IMR-90 (cell line): Measurements from ENCODE around the gene MSI2. TPM values are rescaled to one million over a fixed set of nuclear protein-coding genes. Genes with fewer than 3 reads are reported as not detected.

Source experiments
- ATAC-seq: fragments of 200-7000 bp; cut with Tn5 transposase; 2 replicates; pipeline ENCODE4 v1.9.1; 2020; ENCODE audit warnings: low read depth, mild to moderate bottlenecking, moderate library complexity
- BruUV-seq: library from RNA; stranded (reverse); fragments of 400-500 nt; replicated peaks from 2 replicates; lab custom pipeline; 2021; lab: Mats Ljungman, UMichigan
- CTCF ChIA-PET: fragments of 300-600 bp; formaldehyde crosslinking; extraction: SDS; loops from one replicate; lab custom pipeline; 2021; ENCODE audit warnings: antibody characterized with exemption; lab: Yijun Ruan, JAX
- POLR2A ChIA-PET: fragments of 300-600 bp; sonication (Branson Sonifier 250); formaldehyde crosslinking; loops from one replicate; lab custom pipeline; 2022; ENCODE audit warnings: antibody characterized with exemption; ENCODE audit not compliant: unreplicated experiment; lab: Charles Lee
- DNase-seq: peaks from one replicate; pipeline ENCODE4 v3.0.0; 2013
- H2AFZ ChIP-seq: replicated peaks from 2 replicates; pipeline ENCODE3; 2013; ENCODE audit warnings: low read length, mild to moderate bottlenecking; ENCODE audit not compliant: poor library complexity
- H2AK5ac ChIP-seq: 2 replicates; pipeline ENCODE4 v1.6.1; 2013; ENCODE audit warnings: low read depth, low read length, inconsistent platforms
- H2AK9ac ChIP-seq: replicated peaks from 2 replicates; pipeline ENCODE3; 2013; ENCODE audit warnings: mild to moderate bottlenecking, low read depth, low read length, moderate library complexity; ENCODE audit not compliant: poor library complexity
- H2BK120ac ChIP-seq: 2 replicates; pipeline ENCODE4 v1.6.1; 2013; ENCODE audit warnings: low read depth, low read length, inconsistent platforms
- H2BK15ac ChIP-seq: 3 replicates; pipeline ENCODE4 v1.6.1; 2013; ENCODE audit warnings: low read depth, low read length, inconsistent platforms
- H2BK20ac ChIP-seq: 2 replicates; pipeline ENCODE4 v1.6.1; 2013; ENCODE audit warnings: low read depth, mild to moderate bottlenecking, inconsistent platforms, low read length, moderate library complexity
- H2BK5ac ChIP-seq: 2 replicates; pipeline ENCODE4 v1.6.1; 2013; ENCODE audit warnings: mild to moderate bottlenecking, low read depth, low read length, inconsistent platforms; ENCODE audit not compliant: poor library complexity, severe bottlenecking
- H3K14ac ChIP-seq: replicated peaks from 2 replicates; pipeline ENCODE4 v1.6.1; 2013; ENCODE audit warnings: low read depth, low read length, inconsistent platforms
- H3K18ac ChIP-seq: 2 replicates; pipeline ENCODE4 v1.6.1; 2013; ENCODE audit warnings: low read depth, low read length, control low read depth
- H3K23ac ChIP-seq: 2 replicates; pipeline ENCODE4 v1.6.1; 2013; ENCODE audit warnings: low read depth, low read length, inconsistent platforms
- H3K27ac ChIP-seq: 2 replicates; pipeline ENCODE4 v1.5.1; 2013; ENCODE audit warnings: mild to moderate bottlenecking, control low read depth, low read length; ENCODE audit not compliant: insufficient read depth
- H3K27me3 ChIP-seq: 2 replicates; pipeline ENCODE4 v1.6.1; 2013; ENCODE audit warnings: low read length; ENCODE audit not compliant: control insufficient read depth, insufficient read depth
- H3K36me3 ChIP-seq: 2 replicates; pipeline ENCODE4 v1.6.1; 2013; ENCODE audit warnings: low read length, mixed read lengths; ENCODE audit not compliant: control insufficient read depth, insufficient read depth
- H3K4ac ChIP-seq: 2 replicates; pipeline ENCODE4 v1.6.1; 2013; ENCODE audit warnings: low read depth, low read length, inconsistent platforms
- H3K4me1 ChIP-seq: 2 replicates; pipeline ENCODE4 v1.6.1; 2013; ENCODE audit warnings: low read length, mixed read lengths; ENCODE audit not compliant: control insufficient read depth, insufficient read depth
- H3K4me2 ChIP-seq: 2 replicates; pipeline ENCODE4 v1.6.1; 2013; ENCODE audit warnings: low read depth, mild to moderate bottlenecking, control low read depth, low read length, moderate library complexity
- H3K4me3 ChIP-seq: 2 replicates; pipeline ENCODE4 v1.5.1; 2013; ENCODE audit warnings: low read depth, mild to moderate bottlenecking, control low read depth, low read length, moderate library complexity; ENCODE audit not compliant: insufficient read depth
- H3K56ac ChIP-seq: 2 replicates; pipeline ENCODE4 v1.6.1; 2013; ENCODE audit warnings: low read length, inconsistent platforms; ENCODE audit not compliant: insufficient read depth; ENCODE audit errors: extremely low read depth
- H3K79me1 ChIP-seq, 2 experiments: 2 replicates each; pipeline ENCODE4 v1.6.1; 2013; ENCODE audit warnings: low read length in 2 of 2, inconsistent platforms in 1 of 2, low read depth in 1 of 2
- H3K9ac ChIP-seq: 2 replicates; pipeline ENCODE4 v1.6.1; 2013; ENCODE audit warnings: low read depth, low read length, control low read depth
- H3K9me1 ChIP-seq: 2 replicates; pipeline ENCODE4 v1.6.1; 2013; ENCODE audit warnings: low read length, inconsistent platforms; ENCODE audit not compliant: insufficient read depth
- H3K9me3 ChIP-seq: 2 replicates; pipeline ENCODE4 v1.6.1; 2013; ENCODE audit warnings: low read length; ENCODE audit not compliant: control insufficient read depth, insufficient read depth
- H4K20me1 ChIP-seq: 2 replicates; pipeline ENCODE4 v1.6.1; 2013; ENCODE audit warnings: low read length, inconsistent platforms; ENCODE audit not compliant: insufficient read depth
- H4K5ac ChIP-seq: 2 replicates; pipeline ENCODE4 v1.6.1; 2013; ENCODE audit warnings: mild to moderate bottlenecking, low read depth, low read length, control low read depth
- H4K8ac ChIP-seq, 2 experiments: 2 replicates each; pipeline ENCODE4 v1.6.1; 2013; ENCODE audit warnings: low read depth in 2 of 2, low read length in 2 of 2, control low read depth in 1 of 2, inconsistent platforms in 1 of 2
- H4K91ac ChIP-seq: 2 replicates; pipeline ENCODE4 v1.6.1; 2013; ENCODE audit warnings: low read depth, low read length, inconsistent platforms; ENCODE audit not compliant: insufficient read depth
- CEBPB ChIP-seq: IDR thresholded peaks from 2 replicates; pipeline ENCODE4 v1.6.1; 2012; ENCODE audit warnings: low read depth, low read length, improper control_type of control experiment
- CHD1 ChIP-seq: IDR thresholded peaks from 2 replicates; pipeline ENCODE4 v1.6.1; 2012; ENCODE audit warnings: low read depth, low read length, improper control_type of control experiment
- FOS ChIP-seq: fragments of 150-350 bp; IDR thresholded peaks from 2 replicates; pipeline ENCODE4 v1.6.1; 2016; ENCODE audit warnings: low read depth, low read length
- MAZ ChIP-seq: IDR thresholded peaks from 2 replicates; pipeline ENCODE4 v1.6.1; 2012; ENCODE audit warnings: low read depth, mild to moderate bottlenecking, low read length, improper control_type of control experiment, moderate library complexity, borderline replicate concordance
- MXI1 ChIP-seq: IDR thresholded peaks from 2 replicates; pipeline ENCODE4 v1.6.1; 2012; ENCODE audit warnings: low read depth, mild to moderate bottlenecking, low read length, moderate library complexity, borderline replicate concordance
- RAD21 ChIP-seq: IDR thresholded peaks from 2 replicates; pipeline ENCODE4 v1.6.1; 2012; ENCODE audit warnings: low read length, improper control_type of control experiment
- SMC3 ChIP-seq: fragments of 150-350 bp; IDR thresholded peaks from 2 replicates; pipeline ENCODE4 v1.6.1; 2016; ENCODE audit warnings: low read depth, mild to moderate bottlenecking, antibody characterized with exemption, low read length, moderate library complexity
- WGBS, 2 experiments: methylation state at CpG; one replicate each; pipeline versions ENCODE4 v1.1.5 to v1.1.7; 2013; ENCODE audit warnings: missing lambda C conversion rate in 2 of 2; ENCODE audit not compliant: insufficient read length in 1 of 2; ENCODE audit errors: extremely low coverage in 2 of 2; 5-methylcytosine and 5-hydroxymethylcytosine counted together
- dilution Hi-C: fragments of 300-500 bp; cut with HindIII; formaldehyde crosslinking; loops from one replicate; pipeline ENCODE4 v1.14.3; 2018; ENCODE audit warnings: low sequenced_read_pairs; ENCODE audit not compliant: unreplicated experiment
- in situ Hi-C: fragments of 300-500 bp; cut with MboI; formaldehyde crosslinking; loops from 3 replicates; pipeline ENCODE4 v1.14.3; 2019; ENCODE audit warnings: low sequenced_read_pairs, inconsistent platforms, mixed read lengths
- intact Hi-C: fragments of 100-400 bp; cut with micrococcal nuclease; formaldehyde crosslinking; loops from 2 replicates; pipeline ENCODE4 v1.10.0; 2022
- polyA plus RNA-seq, 3 experiments: library from polyadenylated mRNA; depleted of rRNA; stranded (reverse); fragments of >200 nt; gene quantifications; 2 replicates each; pipeline ENCODE4 v1.2.3, GENCODE V29; 2012; ENCODE audit warnings: low replicate concordance in 1 of 3
- total RNA-seq: library from RNA; depleted of rRNA; stranded (reverse); fragments of >200 nt; gene quantifications from 2 replicates; pipeline ENCODE4 v1.2.3, GENCODE V29; 2012
- TF ChIP-seq, protein P1 (sequence below): fragments of 150-350 bp; IDR thresholded peaks from 2 replicates; pipeline ENCODE4 v1.6.1; 2017; ENCODE audit warnings: mild to moderate bottlenecking, antibody characterized with exemption, low read length, low read depth
- TF ChIP-seq, protein P2 (sequence below): fragments of 150-350 bp; IDR thresholded peaks from 2 replicates; pipeline ENCODE4 v1.6.1; 2016; ENCODE audit warnings: low read depth, mild to moderate bottlenecking, low read length, moderate library complexity, borderline replicate concordance
- TF ChIP-seq, protein P3 (sequence below): conservative IDR thresholded peaks from 2 replicates; pipeline ENCODE4 v1.5.1; 2012; ENCODE audit warnings: mild to moderate bottlenecking, low read depth, low read length, improper control_type of control experiment

MSI2 gene
- total and polyA plus RNA-seq, 2 of the 4 experiments (the other 2 are of a cell fraction), result 13.0 to 16.0 TPM

DNA sequence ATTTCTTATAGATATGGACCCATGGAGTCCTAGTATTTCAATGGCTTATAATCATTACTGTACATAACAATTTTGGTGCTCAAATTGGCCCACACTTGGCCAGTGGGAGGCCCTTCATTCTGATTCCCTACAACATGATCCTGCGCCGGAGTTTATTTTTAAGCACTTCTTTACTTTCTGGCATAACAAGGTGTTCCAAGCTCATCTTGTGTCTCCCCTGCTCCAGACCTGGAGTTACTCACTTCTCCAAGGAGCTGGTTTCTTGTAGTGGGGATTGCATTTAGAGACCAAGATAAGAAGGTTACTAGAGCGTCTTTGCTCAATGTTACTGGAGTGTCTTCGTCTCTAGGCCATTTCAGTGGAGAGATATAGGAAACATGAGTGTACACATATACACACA is 87.9 kb downstream of the MSI2 start:
- intact Hi-C loops, result no loop called here
- in situ Hi-C loops, result no loop called here
- Histone ChIP-seq H3K14ac (no peak overlapping the region), H4K20me1 (no peaks in the 10 kb centered on the region), H3K27me3 (no peaks in the 10 kb centered on the region), H3K56ac (no peak overlapping the region), H3K9me3 (no peaks in the 10 kb centered on the region), H3K23ac (no peak overlapping the region), H2AK9ac (no peak overlapping the region), H3K4me1 (no peaks in the 10 kb centered on the region), H3K36me3 (peaks cover 6% of the 10 kb centered on the region), H3K79me1 (peaks cover 0 to 5% of the 10 kb centered on the region in 2 experiments; a peak in 1 of 4 replicates), H3K18ac (no peak overlapping the region), H4K5ac (no peak overlapping the region), H3K9me1 (no peaks in the 10 kb centered on the region; the same call in 1 of the 2 replicates), H2AK5ac (no peak overlapping the region), H2AFZ (no peak overlapping the region), H2BK5ac (no peak overlapping the region), H4K91ac (no peak overlapping the region), H2BK120ac (no peak overlapping the region), H3K4me2 (no peak overlapping the region), H3K9ac (no peak overlapping the region), H4K8ac (no peak overlapping the region), H3K4ac (no peak overlapping the region), H3K27ac (no peak overlapping the region), H2BK20ac (no peak overlapping the region), H2BK15ac (no peak overlapping the region), H3K4me3 (no peak overlapping the region)
- ATAC-seq (no peak), DNase-seq (no peak)
- POLR2A ChIA-PET, result interaction anchor here (0.6 kb wide), 1 partner anchor 168 kb away, joined by 4 read pairs; no protein-coding TSS in a partner anchor
- dilution Hi-C loops, result no loop called here
- no TSS peak for BruUV-seq
- TF ChIP-seq RAD21, result no peak
- TF ChIP-seq SMC3, result no peak
- TF ChIP-seq CEBPB, result no peak
- no peak for TF ChIP-seq CHD1
- TF ChIP-seq, protein P1, sequence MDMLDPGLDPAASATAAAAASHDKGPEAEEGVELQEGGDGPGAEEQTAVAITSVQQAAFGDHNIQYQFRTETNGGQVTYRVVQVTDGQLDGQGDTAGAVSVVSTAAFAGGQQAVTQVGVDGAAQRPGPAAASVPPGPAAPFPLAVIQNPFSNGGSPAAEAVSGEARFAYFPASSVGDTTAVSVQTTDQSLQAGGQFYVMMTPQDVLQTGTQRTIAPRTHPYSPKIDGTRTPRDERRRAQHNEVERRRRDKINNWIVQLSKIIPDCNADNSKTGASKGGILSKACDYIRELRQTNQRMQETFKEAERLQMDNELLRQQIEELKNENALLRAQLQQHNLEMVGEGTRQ, result no peak
- no peak for TF ChIP-seq MAZ
- TF ChIP-seq FOS, result no peak
- TF ChIP-seq, protein P2, sequence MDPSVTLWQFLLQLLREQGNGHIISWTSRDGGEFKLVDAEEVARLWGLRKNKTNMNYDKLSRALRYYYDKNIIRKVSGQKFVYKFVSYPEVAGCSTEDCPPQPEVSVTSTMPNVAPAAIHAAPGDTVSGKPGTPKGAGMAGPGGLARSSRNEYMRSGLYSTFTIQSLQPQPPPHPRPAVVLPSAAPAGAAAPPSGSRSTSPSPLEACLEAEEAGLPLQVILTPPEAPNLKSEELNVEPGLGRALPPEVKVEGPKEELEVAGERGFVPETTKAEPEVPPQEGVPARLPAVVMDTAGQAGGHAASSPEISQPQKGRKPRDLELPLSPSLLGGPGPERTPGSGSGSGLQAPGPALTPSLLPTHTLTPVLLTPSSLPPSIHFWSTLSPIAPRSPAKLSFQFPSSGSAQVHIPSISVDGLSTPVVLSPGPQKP, result no peak
- TF ChIP-seq MXI1, result no peak
- TF ChIP-seq, protein P3, sequence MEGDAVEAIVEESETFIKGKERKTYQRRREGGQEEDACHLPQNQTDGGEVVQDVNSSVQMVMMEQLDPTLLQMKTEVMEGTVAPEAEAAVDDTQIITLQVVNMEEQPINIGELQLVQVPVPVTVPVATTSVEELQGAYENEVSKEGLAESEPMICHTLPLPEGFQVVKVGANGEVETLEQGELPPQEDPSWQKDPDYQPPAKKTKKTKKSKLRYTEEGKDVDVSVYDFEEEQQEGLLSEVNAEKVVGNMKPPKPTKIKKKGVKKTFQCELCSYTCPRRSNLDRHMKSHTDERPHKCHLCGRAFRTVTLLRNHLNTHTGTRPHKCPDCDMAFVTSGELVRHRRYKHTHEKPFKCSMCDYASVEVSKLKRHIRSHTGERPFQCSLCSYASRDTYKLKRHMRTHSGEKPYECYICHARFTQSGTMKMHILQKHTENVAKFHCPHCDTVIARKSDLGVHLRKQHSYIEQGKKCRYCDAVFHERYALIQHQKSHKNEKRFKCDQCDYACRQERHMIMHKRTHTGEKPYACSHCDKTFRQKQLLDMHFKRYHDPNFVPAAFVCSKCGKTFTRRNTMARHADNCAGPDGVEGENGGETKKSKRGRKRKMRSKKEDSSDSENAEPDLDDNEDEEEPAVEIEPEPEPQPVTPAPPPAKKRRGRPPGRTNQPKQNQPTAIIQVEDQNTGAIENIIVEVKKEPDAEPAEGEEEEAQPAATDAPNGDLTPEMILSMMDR, result no peak
- CTCF ChIA-PET, result no interaction called here
- WGBS, 2 experiments, result no CpG with 5 or more reads among the region's 4 CpGs
